ENCODE data around the gene FGFR2.
"Not testable (repeated sequence)": the region's sequence is repeated elsewhere in the genome, so short reads cannot be mapped to it uniquely, and the experiment has no call there.

The FGFR2 gene

GRCh38 chr10:121559326-121560026 lies 38.8 kb downstream of the FGFR2 start:
- peaks cover 8% of the 10 kb centered on the region for H3K4me1 ChIP-seq (ENCODE audit: control insufficient read depth, low read depth, low read length)
- H3K9ac ChIP-seq (ENCODE audit: low read length): no peak overlapping the region
- H3K27ac ChIP-seq (ENCODE audit: low read length): no peak overlapping the region
- H3K9me3 ChIP-seq (ENCODE audit: control insufficient read depth, low read depth, low read length): no peaks in the 10 kb centered on the region
- no peaks in the 10 kb centered on the region for H3K27me3 ChIP-seq (ENCODE audit: control insufficient read depth, insufficient read depth, low read length)
- H3K4me3 ChIP-seq (ENCODE audit: low read length): no peak overlapping the region
- H3K36me3 ChIP-seq (ENCODE audit: control insufficient read depth, low read depth, low read length): peaks cover 10% of the 10 kb centered on the region

GRCh38 chr10:121558238-121558637 lies 40.0 kb downstream of the FGFR2 start:
- Histone ChIP-seq H3K27ac (ENCODE audit: low read length) (no peak overlapping the region), H3K27me3 (ENCODE audit: control insufficient read depth, insufficient read depth, low read length) (no peaks in the 10 kb centered on the region), H3K36me3 (ENCODE audit: control insufficient read depth, low read depth, low read length) (no peaks in the 10 kb centered on the region), H3K9me3 (ENCODE audit: control insufficient read depth, low read depth, low read length) (no peaks in the 10 kb centered on the region), H3K9ac (ENCODE audit: low read length) (no peak overlapping the region), H3K4me3 (ENCODE audit: low read length) (no peak overlapping the region), H3K4me1 (ENCODE audit: control insufficient read depth, low read depth, low read length) (peaks cover 17% of the 10 kb centered on the region)

- Histone ChIP-seq H3K27ac (ENCODE audit: low read length) (no peak overlapping the region), H3K9ac (ENCODE audit: low read length) (no peak overlapping the region), H3K4me1 (ENCODE audit: control insufficient read depth, low read depth, low read length) (peaks cover 28% of the 10 kb centered on the region), H3K27me3 (ENCODE audit: control insufficient read depth, insufficient read depth, low read length) (no peaks in the 10 kb centered on the region), H3K4me3 (ENCODE audit: low read length) (no peak overlapping the region), H3K9me3 (ENCODE audit: control insufficient read depth, low read depth, low read length) (no peaks in the 10 kb centered on the region), H3K36me3 (ENCODE audit: control insufficient read depth, low read depth, low read length) (peaks cover 4% of the 10 kb centered on the region)
Observed at GRCh38 chr10:121556918-121557573, 41.2 kb downstream of the FGFR2 start.

- Histone ChIP-seq H3K4me3 (ENCODE audit: low read length) (no peak overlapping the region), H3K27ac (ENCODE audit: low read length) (no peak overlapping the region), H3K9ac (ENCODE audit: low read length) (no peak overlapping the region), H3K36me3 (ENCODE audit: control insufficient read depth, low read depth, low read length) (peaks cover 6% of the 10 kb centered on the region), H3K27me3 (ENCODE audit: control insufficient read depth, insufficient read depth, low read length) (no peaks in the 10 kb centered on the region), H3K9me3 (ENCODE audit: control insufficient read depth, low read depth, low read length) (no peaks in the 10 kb centered on the region), H3K4me1 (ENCODE audit: control insufficient read depth, low read depth, low read length) (peaks cover 28% of the 10 kb centered on the region)
Observed at GRCh38 chr10:121556455-121556854, 41.8 kb downstream of the FGFR2 start.

DNA sequence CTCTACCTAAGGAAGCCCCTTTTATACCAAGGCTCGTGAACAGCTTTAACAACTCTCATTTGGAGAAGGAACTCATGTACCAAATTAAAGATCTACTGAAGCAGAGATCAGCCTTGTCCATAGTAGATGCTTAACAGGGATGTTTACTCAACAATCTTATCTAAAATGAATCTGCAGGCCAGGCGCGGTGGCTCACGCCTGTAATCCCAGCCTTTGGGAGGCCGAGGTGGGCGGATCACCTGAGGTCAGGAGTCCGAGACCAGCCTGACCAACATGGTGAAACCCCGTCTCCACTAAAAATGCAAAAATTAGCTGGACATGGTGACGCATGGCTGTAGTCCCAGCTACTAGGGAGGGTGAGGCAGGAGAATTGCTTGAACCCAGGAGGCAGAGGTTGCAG lies 43.3 kb downstream of the FGFR2 start:
- H3K27ac ChIP-seq (ENCODE audit: low read length); H3K9me3 ChIP-seq (ENCODE audit: control insufficient read depth, low read depth, low read length); H3K9ac ChIP-seq (ENCODE audit: low read length); H3K27me3 ChIP-seq (ENCODE audit: control insufficient read depth, insufficient read depth, low read length); H3K4me3 ChIP-seq (ENCODE audit: low read length): not testable (repeated sequence)
- H3K36me3 ChIP-seq (ENCODE audit: control insufficient read depth, low read depth, low read length): peaks cover 19% of the 10 kb centered on the region
- H3K4me1 ChIP-seq (ENCODE audit: control insufficient read depth, low read depth, low read length): peaks cover 28% of the 10 kb centered on the region

DNA sequence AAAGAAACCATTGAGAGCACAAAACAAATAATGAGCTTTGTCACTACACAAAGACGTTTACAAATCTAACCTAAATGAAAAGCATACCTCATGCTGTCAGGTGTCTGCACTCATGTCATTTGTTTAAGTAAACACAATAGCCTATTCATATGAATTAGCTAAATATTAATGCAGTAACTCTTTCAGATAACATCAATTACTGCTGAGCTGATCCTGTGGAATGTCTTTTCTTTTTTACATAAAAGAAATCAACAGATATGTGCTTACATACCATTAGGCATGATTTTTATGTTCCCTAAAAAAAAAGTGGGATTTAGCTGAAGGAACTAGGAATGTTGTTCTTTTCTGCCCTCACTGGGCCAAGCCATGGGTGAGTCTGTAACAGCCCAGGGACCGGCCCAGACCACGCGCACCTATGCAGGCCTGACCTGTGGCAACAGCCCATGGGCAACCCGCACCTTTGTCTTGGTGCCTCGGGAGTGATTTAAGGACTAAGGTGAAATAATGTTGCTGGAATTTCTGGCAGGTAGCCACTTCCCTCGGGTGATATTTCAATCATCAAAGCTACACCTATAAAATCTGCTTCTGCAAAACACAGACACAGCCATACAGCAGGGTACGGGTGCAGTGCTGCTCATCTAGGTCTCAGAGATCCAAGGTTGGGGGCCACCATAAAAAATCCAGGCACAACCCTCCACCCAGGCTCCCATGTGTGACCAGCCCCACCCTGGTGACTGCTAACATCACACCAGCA lies 44.6 kb downstream of the FGFR2 start:
- Histone ChIP-seq H3K27ac (ENCODE audit: low read length) (no peak overlapping the region), H3K9me3 (ENCODE audit: control insufficient read depth, low read depth, low read length) (no peaks in the 10 kb centered on the region), H3K36me3 (ENCODE audit: control insufficient read depth, low read depth, low read length) (peaks cover 32% of the 10 kb centered on the region), H3K4me1 (ENCODE audit: control insufficient read depth, low read depth, low read length) (peaks cover 28% of the 10 kb centered on the region), H3K9ac (ENCODE audit: low read length) (peak overlapping the region; percentile 2), H3K4me3 (ENCODE audit: low read length) (no peak overlapping the region), H3K27me3 (ENCODE audit: control insufficient read depth, insufficient read depth, low read length) (no peaks in the 10 kb centered on the region)

GRCh38 chr10:121552746-121553145 lies 45.5 kb downstream of the FGFR2 start:
- no peak overlapping the region for H3K9ac ChIP-seq (ENCODE audit: low read length)
- H3K4me1 ChIP-seq (ENCODE audit: control insufficient read depth, low read depth, low read length): peaks cover 24% of the 10 kb centered on the region
- H3K27ac ChIP-seq (ENCODE audit: low read length): no peak overlapping the region

DNA sequence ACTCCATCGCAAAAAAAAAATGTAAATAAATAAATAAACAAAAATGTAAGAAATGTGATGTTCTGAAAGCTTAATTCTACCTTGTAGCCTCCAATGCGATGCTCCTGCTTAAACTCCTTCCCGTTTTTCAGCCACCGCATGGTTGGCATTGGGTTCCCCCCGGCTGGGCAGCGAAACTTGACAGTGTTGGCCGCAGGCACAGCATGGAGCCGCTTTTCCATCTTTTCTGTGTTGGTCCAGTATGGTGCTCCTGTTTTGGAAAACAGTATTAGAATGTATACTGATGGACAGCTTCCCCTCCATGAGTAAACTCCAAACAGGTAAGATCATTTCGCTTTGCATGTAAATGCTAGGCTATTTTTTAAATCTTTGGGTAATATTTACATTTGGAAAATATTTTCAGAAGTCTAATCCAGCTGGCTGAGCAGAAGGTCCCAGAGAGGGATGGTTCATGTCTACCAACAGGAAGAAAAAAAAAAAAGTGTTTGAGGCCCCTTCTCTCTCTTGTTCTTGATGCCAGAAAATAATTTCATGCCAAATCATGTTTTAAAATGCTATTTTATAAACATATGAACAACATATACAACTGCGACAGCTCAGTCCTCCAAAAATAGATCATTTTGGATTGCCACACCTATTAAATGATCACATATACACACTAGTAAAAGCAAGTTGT lies 46.9 kb downstream of the FGFR2 start:
- peaks cover 20% of the 10 kb centered on the region for H3K4me1 ChIP-seq (ENCODE audit: control insufficient read depth, low read depth, low read length)
- H3K9ac ChIP-seq (ENCODE audit: low read length): no peak overlapping the region
- H3K9me3 ChIP-seq (ENCODE audit: control insufficient read depth, low read depth, low read length): no peaks in the 10 kb centered on the region
- no peak overlapping the region for H3K4me3 ChIP-seq (ENCODE audit: low read length)
- H3K27ac ChIP-seq (ENCODE audit: low read length): no peak overlapping the region
- no peaks in the 10 kb centered on the region for H3K27me3 ChIP-seq (ENCODE audit: control insufficient read depth, insufficient read depth, low read length)
- H3K36me3 ChIP-seq (ENCODE audit: control insufficient read depth, low read depth, low read length): peaks cover 44% of the 10 kb centered on the region

More at GRCh38 chr10:121552746-121553145, 45.5 kb downstream of the FGFR2 start:
- Histone ChIP-seq H3K36me3 (ENCODE audit: control insufficient read depth, low read depth, low read length) (peaks cover 37% of the 10 kb centered on the region), H3K9me3 (ENCODE audit: control insufficient read depth, low read depth, low read length) (no peaks in the 10 kb centered on the region), H3K27me3 (ENCODE audit: control insufficient read depth, insufficient read depth, low read length) (no peaks in the 10 kb centered on the region), H3K4me3 (ENCODE audit: low read length) (no peak overlapping the region)

GRCh38 chr10:121544301-121544869 lies 53.9 kb downstream of the FGFR2 start:
- no peaks in the 10 kb centered on the region for H3K9me3 ChIP-seq (ENCODE audit: control insufficient read depth, low read depth, low read length)
- no peak overlapping the region for H3K9ac ChIP-seq (ENCODE audit: low read length)
- peaks cover 46% of the 10 kb centered on the region for H3K4me1 ChIP-seq (ENCODE audit: control insufficient read depth, low read depth, low read length)
- peaks cover 49% of the 10 kb centered on the region for H3K36me3 ChIP-seq (ENCODE audit: control insufficient read depth, low read depth, low read length)
- H3K4me3 ChIP-seq (ENCODE audit: low read length): no peak overlapping the region
- no peak overlapping the region for H3K27ac ChIP-seq (ENCODE audit: low read length)
- H3K27me3 ChIP-seq (ENCODE audit: control insufficient read depth, insufficient read depth, low read length): no peaks in the 10 kb centered on the region

GRCh38 chr10:121543545-121543944 lies 54.7 kb downstream of the FGFR2 start:
- Histone ChIP-seq H3K4me1 (ENCODE audit: control insufficient read depth, low read depth, low read length) (peaks cover 46% of the 10 kb centered on the region), H3K9me3 (ENCODE audit: control insufficient read depth, low read depth, low read length) (no peaks in the 10 kb centered on the region), H3K9ac (ENCODE audit: low read length) (no peak overlapping the region), H3K27me3 (ENCODE audit: control insufficient read depth, insufficient read depth, low read length) (no peaks in the 10 kb centered on the region), H3K27ac (ENCODE audit: low read length) (no peak overlapping the region), H3K4me3 (ENCODE audit: low read length) (no peak overlapping the region), H3K36me3 (ENCODE audit: control insufficient read depth, low read depth, low read length) (peaks cover 49% of the 10 kb centered on the region)
